ENCODE measurements around the gene SLC41A3.

DNA sequence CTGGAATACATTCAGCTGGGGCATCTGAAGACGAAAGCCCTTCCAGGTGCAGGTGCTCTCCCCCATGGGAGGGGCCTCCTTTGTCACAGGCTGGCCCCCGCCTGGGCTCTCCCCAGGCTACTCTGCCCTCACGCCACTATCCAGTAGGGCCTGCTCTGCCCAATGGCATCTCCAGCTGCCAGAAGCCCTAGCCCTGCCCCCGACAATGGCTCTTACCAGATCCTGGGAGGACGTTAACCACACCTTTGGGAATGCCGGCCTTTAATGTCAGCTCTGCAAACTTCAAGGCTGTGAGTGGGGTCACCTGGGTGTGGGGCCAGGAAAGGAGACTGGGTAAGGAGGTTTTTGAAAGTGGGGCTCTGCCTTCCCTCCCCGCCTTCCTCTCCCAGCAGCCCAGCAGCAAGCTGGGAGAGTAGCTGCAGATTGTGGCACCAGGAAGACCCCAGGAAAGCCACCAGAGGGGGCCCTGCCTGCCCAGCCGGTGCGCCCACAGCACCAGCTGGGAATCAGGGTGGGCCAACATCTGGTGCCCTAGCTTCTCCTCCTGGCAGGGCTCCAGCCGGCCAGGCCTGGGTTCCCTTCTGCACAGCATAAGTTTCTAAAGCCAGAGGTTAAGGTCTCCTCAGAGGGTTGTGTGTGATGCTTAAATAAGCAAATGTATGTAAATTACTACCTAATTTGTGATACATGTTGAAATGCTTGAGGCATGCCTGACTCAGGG is 40.4 kb upstream of the SLC41A3 start:
- TF ChIP-seq, protein P1, sequence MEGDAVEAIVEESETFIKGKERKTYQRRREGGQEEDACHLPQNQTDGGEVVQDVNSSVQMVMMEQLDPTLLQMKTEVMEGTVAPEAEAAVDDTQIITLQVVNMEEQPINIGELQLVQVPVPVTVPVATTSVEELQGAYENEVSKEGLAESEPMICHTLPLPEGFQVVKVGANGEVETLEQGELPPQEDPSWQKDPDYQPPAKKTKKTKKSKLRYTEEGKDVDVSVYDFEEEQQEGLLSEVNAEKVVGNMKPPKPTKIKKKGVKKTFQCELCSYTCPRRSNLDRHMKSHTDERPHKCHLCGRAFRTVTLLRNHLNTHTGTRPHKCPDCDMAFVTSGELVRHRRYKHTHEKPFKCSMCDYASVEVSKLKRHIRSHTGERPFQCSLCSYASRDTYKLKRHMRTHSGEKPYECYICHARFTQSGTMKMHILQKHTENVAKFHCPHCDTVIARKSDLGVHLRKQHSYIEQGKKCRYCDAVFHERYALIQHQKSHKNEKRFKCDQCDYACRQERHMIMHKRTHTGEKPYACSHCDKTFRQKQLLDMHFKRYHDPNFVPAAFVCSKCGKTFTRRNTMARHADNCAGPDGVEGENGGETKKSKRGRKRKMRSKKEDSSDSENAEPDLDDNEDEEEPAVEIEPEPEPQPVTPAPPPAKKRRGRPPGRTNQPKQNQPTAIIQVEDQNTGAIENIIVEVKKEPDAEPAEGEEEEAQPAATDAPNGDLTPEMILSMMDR (IDR thresholded peaks at IDR 0.05): no peak
- no peak for TF ChIP-seq POLR2A (IDR thresholded peaks at IDR 0.05)

Measured in adrenal gland (tissue), 5 donors.